Prostate gland (tissue), 2 donors: Measurements from ENCODE around the gene AFMID. TPM values are rescaled to one million over a fixed set of nuclear protein-coding genes. Genes with fewer than 3 reads are reported as not detected.

Experiments used
- DNase-seq: peaks from one replicate; pipeline ENCODE4 v3.0.0-alpha.2; 2019; ENCODE audit warnings: low spot score
- H3K27ac ChIP-seq, 2 donors: fragments of 200-600 bp; sonication (generic); 2 replicates each; pipeline ENCODE4 v1.5.1; 2017 to 2019
- H3K27me3 ChIP-seq: fragments of 200-600 bp; sonication (generic); replicated peaks from 2 replicates; pipeline ENCODE4 v1.5.1; 2019; ENCODE audit not compliant: insufficient read depth
- H3K36me3 ChIP-seq, 2 donors: fragments of 200-600 bp; sonication (generic); 1 replicate in 1 of 2; 2 replicates in 1 of 2; pipeline versions ENCODE4 v1.5.1 to v1.8.1; 2017 to 2019
- H3K4me1 ChIP-seq: fragments of 200-600 bp; sonication (generic); replicated peaks from 2 replicates; pipeline ENCODE4 v1.5.1; 2019
- H3K4me3 ChIP-seq, 2 donors: fragments of 200-600 bp; sonication (generic); 2 replicates each; pipeline ENCODE4 v1.5.1; 2017 to 2019
- H3K9me3 ChIP-seq: fragments of 200-600 bp; sonication (generic); 2 replicates; pipeline ENCODE4 v1.5.1; 2017
- CTCF ChIP-seq, 4 experiments: fragments of 200-600 bp in 2 of 4; fragments of 450-650 bp in 2 of 4; sonication (generic) in 2 of 4; IDR thresholded peaks; 1 replicate in 3 of 4; 2 replicates in 1 of 4; pipeline ENCODE4 v1.5.1; 2016 to 2019; ENCODE audit warnings: antibody characterized with exemption in 4 of 4, mild to moderate bottlenecking in 2 of 4, moderate library complexity in 2 of 4
- POLR2A ChIP-seq: fragments of 450-650 bp; IDR thresholded peaks from one replicate; pipeline ENCODE4 v1.6.1; 2016; ENCODE audit warnings: antibody characterized with exemption, mild to moderate bottlenecking
- POLR2AphosphoS5 ChIP-seq: sonication (generic); formaldehyde crosslinking; IDR thresholded peaks from one replicate; pipeline ENCODE4 v1.6.1; 2017; ENCODE audit warnings: antibody characterized with exemption
- WGBS: methylation state at CpG from one replicate; pipeline ENCODE4 v1.1.5; 2018; 5-methylcytosine and 5-hydroxymethylcytosine counted together
- intact Hi-C: fragments of 100-400 bp; cut with DNase I; formaldehyde crosslinking; loops from one replicate; pipeline ENCODE4 v1.14.2; 2022
- total RNA-seq, 2 donors: library from RNA; depleted of rRNA; stranded (reverse); fragments of >200 nt; gene quantifications; one replicate each; pipeline ENCODE4 v1.1.0, GENCODE V29; 2016

Gene AFMID
- total RNA-seq, 2 donors from 2014 or later, result 116 to 122 TPM

- Histone ChIP-seq H3K9me3 (no peaks in the 10 kb centered on the region), H3K4me1 (peaks cover 18% of the 10 kb centered on the region), H3K4me3 (no peak overlapping the region), H3K27ac (peak overlapping the region; percentile 76 to 95), H3K36me3 (peaks cover 0 to 6% of the 10 kb centered on the region in 2 donors), H3K27me3 (no peaks in the 10 kb centered on the region)
- TF ChIP-seq POLR2AphosphoS5, result peak; percentile 16
- TF ChIP-seq POLR2A, result peak; percentile 25
- TF ChIP-seq CTCF (IDR thresholded peaks at IDR 0.05), result no peak
- intact Hi-C loops, result loop anchor here (10.0 kb wide), 1 partner anchor 128 kb away; no protein-coding TSS in a partner anchor
- WGBS, result 49% methylated on average over 18 of the region's 19 CpGs
- no peak for DNase-seq
Observed at GRCh38 chr17:78172249-78173051, 14.7 kb upstream of the AFMID start.

DNA sequence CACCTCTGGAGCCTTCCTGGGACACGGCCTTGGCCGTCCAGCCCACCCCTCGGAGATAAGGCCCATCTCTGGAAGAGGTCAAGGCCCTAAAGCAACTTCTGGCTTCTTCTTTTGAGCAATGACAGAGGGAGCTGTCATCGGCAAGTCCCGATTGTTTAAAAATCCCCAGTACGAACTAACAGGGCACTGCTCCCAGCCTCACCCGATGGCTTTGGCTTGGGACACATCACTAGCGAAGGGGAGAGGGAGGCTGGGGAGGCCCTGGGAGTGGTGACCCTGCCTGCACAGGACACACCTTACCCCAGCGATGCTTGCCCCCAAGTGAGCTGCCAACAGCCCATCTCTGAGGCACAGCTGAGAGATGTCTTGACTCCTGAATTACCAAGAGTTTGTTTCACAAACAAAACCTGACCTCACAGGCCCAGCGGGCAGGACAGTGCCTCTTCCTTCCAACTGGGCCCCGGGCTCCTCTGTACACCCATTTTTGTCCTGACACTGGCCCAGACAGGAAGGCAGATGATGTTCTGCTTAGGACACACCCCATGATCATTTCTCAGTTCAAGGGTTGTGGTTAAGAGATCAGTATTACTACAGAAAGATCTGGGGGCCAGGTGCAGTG, 14.0 kb upstream of the AFMID start:
- Histone ChIP-seq H3K4me3 (no peak overlapping the region), H3K4me1 (peaks cover 18% of the 10 kb centered on the region), H3K9me3 (no peaks in the 10 kb centered on the region), H3K36me3 (peaks cover 0 to 6% of the 10 kb centered on the region in 2 donors), H3K27ac (peak overlapping the region; percentile 76 to 95), H3K27me3 (no peaks in the 10 kb centered on the region)
- TF ChIP-seq CTCF (IDR thresholded peaks at IDR 0.05), result no peak
- no peak for TF ChIP-seq POLR2AphosphoS5
- TF ChIP-seq POLR2A, result no peak
- DNase-seq, result no peak
- intact Hi-C loops, result loop anchor here (10.0 kb wide), 1 partner anchor 128 kb away; no protein-coding TSS in a partner anchor
- 46% methylated on average over 11 of the region's 11 CpGs for WGBS

- H3K27me3 ChIP-seq, result no peaks in the 10 kb centered on the region
- H3K27ac ChIP-seq, result peak overlapping the region; percentile 76 to 95
- peaks cover 18% of the 10 kb centered on the region for H3K4me1 ChIP-seq
- H3K36me3 ChIP-seq, result peaks cover 0 to 6% of the 10 kb centered on the region in 2 donors
- TF ChIP-seq POLR2AphosphoS5, result peak; percentile 76
- TF ChIP-seq CTCF (IDR thresholded peaks at IDR 0.05), result peak; percentile 33 to 89 (median 72)
- TF ChIP-seq POLR2A, result peak; percentile 38
- H3K4me3 ChIP-seq, result no peak overlapping the region
- 41% methylated on average over 6 of the region's 15 CpGs for WGBS
- intact Hi-C loops, result loop anchor here (10.0 kb wide), 1 partner anchor 130 kb away; no protein-coding TSS in a partner anchor
- H3K9me3 ChIP-seq, result no peaks in the 10 kb centered on the region
- peak; percentile 84 for DNase-seq
Observed at GRCh38 chr17:78174346-78174869, 12.8 kb upstream of the AFMID start.

- Histone ChIP-seq H3K36me3 (peaks cover 0 to 6% of the 10 kb centered on the region in 2 donors), H3K9me3 (no peaks in the 10 kb centered on the region), H3K4me1 (peaks cover 18% of the 10 kb centered on the region), H3K4me3 (no peak overlapping the region), H3K27ac (peak overlapping the region; percentile 76 to 95), H3K27me3 (no peaks in the 10 kb centered on the region)
- 75% methylated on average over 28 of the region's 28 CpGs for WGBS
- intact Hi-C loops, result loop anchor here (10.0 kb wide), 1 partner anchor 130 kb away; no protein-coding TSS in a partner anchor
- DNase-seq, result no peak
- TF ChIP-seq CTCF (IDR thresholded peaks at IDR 0.05) (peak in 1 of 4 experiments; percentile 1), POLR2A (no peak)
Observed at GRCh38 chr17:78174870-78175642, 12.1 kb upstream of the AFMID start.
